Stimulated activated CD4-positive, alpha-beta T cell treated with anti-CD3 and anti-CD28 coated beads, Interleukin-1b, Interleukin-23, amount 100 ng/mL, for 4 hours (primary cell): ENCODE data around the gene ASXL3.

Source experiments
- DNase-seq, 2 donors: peaks; one replicate each; pipeline ENCODE4 v3.0.0-alpha.2; 2020; ENCODE audit warnings: low read depth in 2 of 2

The ASXL3 gene

GRCh38 chr18:33716061-33716683 is 138.2 kb downstream of the ASXL3 start:
- no peak for DNase-seq

- DNase-seq = no peak
Observed at GRCh38 chr18:33717339-33717738, 139.3 kb downstream of the ASXL3 start.

GRCh38 chr18:33720133-33720532 is 142.1 kb downstream of the ASXL3 start:
- DNase-seq = no peak

- no peak for DNase-seq
Observed at GRCh38 chr18:33729556-33729955, 151.5 kb downstream of the ASXL3 start.

- DNase-seq = no peak
Observed at GRCh38 chr18:33733376-33733775, 155.4 kb downstream of the ASXL3 start.

GRCh38 chr18:33735428-33735827 is 157.4 kb downstream of the ASXL3 start:
- DNase-seq = no peak

GRCh38 chr18:33741760-33742159 is 163.7 kb downstream of the ASXL3 start:
- no peak for DNase-seq

GRCh38 chr18:33744032-33744697 is 166.1 kb downstream of the ASXL3 start:
- no peak for DNase-seq

GRCh38 chr18:33745151-33745795 is 167.3 kb downstream of the ASXL3 start:
- DNase-seq = no peak

- no peak for DNase-seq
Observed at GRCh38 chr18:33745871-33746545, 168.0 kb downstream of the ASXL3 start.

GRCh38 chr18:33749834-33750233 is 171.8 kb downstream of the ASXL3 start:
- no peak for DNase-seq

- DNase-seq = no peak
Observed at GRCh38 chr18:33750366-33750765, 172.3 kb downstream of the ASXL3 start.

- no peak for DNase-seq
Observed at GRCh38 chr18:33751613-33752221, 173.7 kb downstream of the ASXL3 start.

- DNase-seq = no peak
Observed at GRCh38 chr18:33755391-33755790, 177.4 kb downstream of the ASXL3 start.

GRCh38 chr18:33755931-33756560 is 178.0 kb downstream of the ASXL3 start:
- no peak for DNase-seq

GRCh38 chr18:33757037-33757436 is 179.0 kb downstream of the ASXL3 start:
- DNase-seq = no peak

- DNase-seq = no peak
Observed at GRCh38 chr18:33761363-33761762, 183.3 kb downstream of the ASXL3 start.

GRCh38 chr18:33781429-33781828 is 203.4 kb downstream of the ASXL3 start:
- no peak for DNase-seq
